H1 (cell line): ENCODE measurements around the gene ANKRD11. TPM values are rescaled to one million over a fixed set of nuclear protein-coding genes. Genes with fewer than 3 reads are reported as not detected.

Experiments used
- CTCF ChIA-PET: fragments of 300-600 bp; sonication (Branson Sonifier 250); formaldehyde crosslinking; loops from one replicate; lab custom pipeline; 2021; ENCODE audit not compliant: partially characterized antibody; lab: Charles Lee
- POLR2A ChIA-PET: fragments of 300-600 bp; sonication (Branson Sonifier 250); formaldehyde crosslinking; loops from one replicate; lab custom pipeline; 2021; ENCODE audit warnings: inconsistent platforms; ENCODE audit not compliant: partially characterized antibody; lab: Charles Lee
- DNase-seq, 2 experiments: peaks; one replicate each; pipeline versions ENCODE4 v3.0.0 to v3.0.0-alpha.2; 2010 to 2022; ENCODE audit warnings: low spot score in 2 of 2, low read depth in 1 of 2, mixed read lengths in 1 of 2
- FAIRE-seq: peaks from 2 replicates; lab custom pipeline; 2011; peaks lifted over from hg19 to GRCh38; lab: Jason Lieb, UNC
- H2AFZ ChIP-seq: 2 replicates; pipeline ENCODE4 v1.8.1; 2012; ENCODE audit warnings: low read length, inconsistent platforms
- H2AK5ac ChIP-seq: 2 replicates; pipeline ENCODE4 v1.6.1; 2013; ENCODE audit warnings: low read depth, low read length
- H2BK120ac ChIP-seq: replicated peaks from 2 replicates; pipeline ENCODE3; 2013; ENCODE audit warnings: low read depth, low read length, inconsistent platforms
- H2BK12ac ChIP-seq: 2 replicates; pipeline ENCODE4 v1.6.1; 2013; ENCODE audit warnings: low read depth, low read length
- H2BK15ac ChIP-seq: 2 replicates; pipeline ENCODE4 v1.6.1; 2013; ENCODE audit warnings: low read length
- H2BK20ac ChIP-seq: 2 replicates; pipeline ENCODE4 v1.6.1; 2013; ENCODE audit warnings: low read length
- H2BK5ac ChIP-seq: 2 replicates; pipeline ENCODE4 v1.6.1; 2013; ENCODE audit warnings: low read depth, low read length
- H3K14ac ChIP-seq: 2 replicates; pipeline ENCODE4 v1.6.1; 2013; ENCODE audit warnings: inconsistent platforms; ENCODE audit not compliant: insufficient read length
- H3K18ac ChIP-seq: 2 replicates; pipeline ENCODE4 v1.6.1; 2013; ENCODE audit warnings: low read length; ENCODE audit errors: extremely low read depth
- H3K23ac ChIP-seq: 2 replicates; pipeline ENCODE4 v1.6.1; 2013; ENCODE audit warnings: inconsistent platforms; ENCODE audit not compliant: insufficient read length
- H3K23me2 ChIP-seq: 2 replicates; pipeline ENCODE4 v1.6.1; 2013; ENCODE audit warnings: low read depth, low read length
- H3K27ac ChIP-seq: 2 replicates; pipeline ENCODE4 v1.6.1; 2011; ENCODE audit warnings: low read depth, low read length, inconsistent platforms
- H3K27me3 ChIP-seq, 4 experiments: replicated peaks in 1 of 4; 1 replicate in 1 of 4; 2 replicates in 3 of 4; pipeline versions ENCODE4 v1.6.1 to v1.8.1; 2011 to 2013; ENCODE audit warnings: low read length in 3 of 4, mild to moderate bottlenecking in 3 of 4, inconsistent platforms in 2 of 4, mixed read lengths in 2 of 4, moderate library complexity in 1 of 4; ENCODE audit not compliant: control insufficient read depth in 3 of 4, insufficient read depth in 3 of 4; ENCODE audit errors: extremely low read depth in 1 of 4
- H3K36me3 ChIP-seq, 4 experiments: 2 replicates each; pipeline versions ENCODE4 v1.6.1 to v1.8.1; 2011 to 2013; ENCODE audit warnings: mild to moderate bottlenecking in 4 of 4, low read length in 3 of 4, moderate library complexity in 2 of 4, control low read depth in 1 of 4, inconsistent platforms in 1 of 4; ENCODE audit not compliant: insufficient read depth in 4 of 4, control insufficient read depth in 2 of 4
- H3K4ac ChIP-seq: replicated peaks from 2 replicates; pipeline ENCODE3; 2013; ENCODE audit warnings: low read length, low read depth, mixed read lengths, inconsistent platforms; ENCODE audit not compliant: insufficient read length
- H3K4me1 ChIP-seq, 4 experiments: replicated peaks in 1 of 4; 1 replicate in 1 of 4; 2 replicates in 3 of 4; pipeline versions ENCODE4 v1.6.1 to v1.8.1; 2011 to 2013; ENCODE audit warnings: low read length in 3 of 4, inconsistent platforms in 2 of 4, mixed read lengths in 1 of 4; ENCODE audit not compliant: insufficient read depth in 4 of 4, control insufficient read depth in 3 of 4
- H3K4me2 ChIP-seq, 2 experiments: 2 replicates each; pipeline versions ENCODE4 v1.6.1 to v1.8.1; 2011 to 2013; ENCODE audit warnings: low read depth in 2 of 2, low read length in 2 of 2, control low read depth in 1 of 2, inconsistent platforms in 1 of 2, mild to moderate bottlenecking in 1 of 2; ENCODE audit not compliant: insufficient read depth in 1 of 2
- H3K4me3 ChIP-seq, 4 experiments: fragments of 200-600, 300-600 bp in 1 of 4; sonication (generic), shearing (Covaris generic), sonication (Bioruptor Twin) in 1 of 4; 2 replicates each; pipeline versions ENCODE4 v1.5.1 to v1.8.1; 2011 to 2016; ENCODE audit warnings: low read length in 4 of 4, low read depth in 3 of 4, control low read depth in 2 of 4, inconsistent platforms in 2 of 4, mild to moderate bottlenecking in 2 of 4, mixed read lengths in 1 of 4, moderate library complexity in 1 of 4; ENCODE audit not compliant: insufficient read depth in 2 of 4; ENCODE audit errors: extremely low read depth in 1 of 4
- H3K56ac ChIP-seq: replicated peaks from 2 replicates; pipeline ENCODE3; 2013; ENCODE audit warnings: low read depth, mild to moderate bottlenecking, mixed read lengths, low read length, inconsistent platforms; ENCODE audit not compliant: insufficient read length
- H3K79me1 ChIP-seq: 2 replicates; pipeline ENCODE4 v1.6.1; 2013; ENCODE audit warnings: low read depth, low read length, control low read depth
- H3K79me2 ChIP-seq, 2 experiments: 2 replicates each; pipeline versions ENCODE4 v1.6.1 to v1.8.1; 2012 to 2013; ENCODE audit warnings: low read length in 2 of 2, mild to moderate bottlenecking in 2 of 2, inconsistent platforms in 1 of 2; ENCODE audit not compliant: insufficient read depth in 2 of 2, control insufficient read depth in 1 of 2
- H3K9ac ChIP-seq, 4 experiments: replicated peaks in 1 of 4; 1 replicate in 1 of 4; 2 replicates in 3 of 4; pipeline versions ENCODE4 v1.6.1 to v1.8.1; 2011 to 2013; ENCODE audit warnings: low read depth in 3 of 4, low read length in 3 of 4, control low read depth in 2 of 4, mild to moderate bottlenecking in 2 of 4, moderate library complexity in 2 of 4, inconsistent platforms in 1 of 4; ENCODE audit errors: extremely low read depth in 1 of 4
- H3K9me3 ChIP-seq, 2 experiments: 2 replicates each; pipeline versions ENCODE4 v1.6.1 to v1.8.1; 2012 to 2013; ENCODE audit warnings: mild to moderate bottlenecking in 2 of 2, moderate library complexity in 2 of 2, control low read depth in 1 of 2, inconsistent platforms in 1 of 2, low read depth in 1 of 2, low read length in 1 of 2, mixed read lengths in 1 of 2; ENCODE audit not compliant: insufficient read depth in 2 of 2
- H4K20me1 ChIP-seq, 2 experiments: replicated peaks in 1 of 2; 2 replicates each; pipeline versions ENCODE3 to v1.8.1; 2011 to 2013; ENCODE audit warnings: inconsistent platforms in 2 of 2, low read length in 2 of 2, mild to moderate bottlenecking in 1 of 2; ENCODE audit not compliant: insufficient read depth in 2 of 2, control insufficient read depth in 1 of 2
- H4K5ac ChIP-seq: 2 replicates; pipeline ENCODE4 v1.6.1; 2013; ENCODE audit warnings: low read length, low read depth, mixed read lengths, inconsistent platforms; ENCODE audit not compliant: insufficient read length
- H4K8ac ChIP-seq: 2 replicates; pipeline ENCODE4 v1.8.0; 2013; ENCODE audit warnings: mild to moderate bottlenecking, moderate library complexity, low read length, inconsistent platforms; ENCODE audit not compliant: insufficient read depth; ENCODE audit errors: extremely low read depth
- H4K91ac ChIP-seq: replicated peaks from 2 replicates; pipeline ENCODE3; 2013; ENCODE audit warnings: low read length, mixed read lengths, inconsistent platforms; ENCODE audit not compliant: insufficient read length
- ATF3 ChIP-seq: IDR thresholded peaks from 2 replicates; pipeline ENCODE4 v1.6.1; 2011; ENCODE audit warnings: low read depth, mild to moderate bottlenecking, low read length; ENCODE audit not compliant: insufficient read depth
- GABPA ChIP-seq: IDR thresholded peaks from 2 replicates; pipeline ENCODE4 v1.6.1; 2011; ENCODE audit warnings: mild to moderate bottlenecking, low read length, moderate library complexity, borderline replicate concordance; ENCODE audit not compliant: insufficient read depth
- HDAC2 ChIP-seq, 2 experiments: fragments of 300-600 bp in 1 of 2; sonication (generic) in 1 of 2; IDR thresholded peaks; 2 replicates each; pipeline ENCODE4 v1.6.1; 2011 to 2012; ENCODE audit warnings: low read depth in 2 of 2, low read length in 2 of 2, mild to moderate bottlenecking in 2 of 2, moderate library complexity in 2 of 2, borderline replicate concordance in 1 of 2, inconsistent platforms in 1 of 2
- KDM1A ChIP-seq: fragments of 200-600, 300-600 bp; sonication (generic); IDR thresholded peaks from 2 replicates; pipeline ENCODE4 v1.7.1; 2016; ENCODE audit warnings: mild to moderate bottlenecking, low read length, borderline replicate concordance
- POU5F1 ChIP-seq: IDR thresholded peaks from 2 replicates; pipeline ENCODE4 v1.6.1; 2011; ENCODE audit warnings: low read depth, mild to moderate bottlenecking, low read length, moderate library complexity
- RBBP5 ChIP-seq: IDR thresholded peaks from 2 replicates; pipeline ENCODE4 v1.7.1; 2012; ENCODE audit warnings: low read depth, mild to moderate bottlenecking, inconsistent platforms, low read length, moderate library complexity, borderline replicate concordance
- RFX5 ChIP-seq: IDR thresholded peaks from 2 replicates; pipeline ENCODE4 v1.6.1; 2011; ENCODE audit warnings: low read depth, low read length, improper control_type of control experiment, borderline replicate concordance
- RNF2 ChIP-seq: fragments of 200-900, 300-1000 bp; sonication (generic); IDR thresholded peaks from 2 replicates; pipeline ENCODE4 v1.7.1; 2016; ENCODE audit warnings: borderline replicate concordance, low read depth, mild to moderate bottlenecking, antibody characterized with exemption, low read length; ENCODE audit not compliant: poor library complexity, severe bottlenecking; ENCODE audit errors: missing control alignments
- RXRA ChIP-seq: IDR thresholded peaks from 2 replicates; pipeline ENCODE4 v1.6.1; 2011; ENCODE audit warnings: low read depth, mild to moderate bottlenecking, low read length, moderate library complexity; ENCODE audit not compliant: insufficient read depth
- SIRT6 ChIP-seq: IDR thresholded peaks from one replicate; pipeline ENCODE4 v1.7.1; 2012; ENCODE audit warnings: low read length, inconsistent platforms
- SP1 ChIP-seq: IDR thresholded peaks from 2 replicates; pipeline ENCODE4 v1.6.1; 2011; ENCODE audit warnings: low read depth, low read length
- SP2 ChIP-seq: IDR thresholded peaks from 2 replicates; pipeline ENCODE4 v1.6.1; 2012; ENCODE audit warnings: mild to moderate bottlenecking, low read length, inconsistent platforms
- TAF1 ChIP-seq: IDR thresholded peaks from 2 replicates; pipeline ENCODE4 v1.6.1; 2011; ENCODE audit warnings: mild to moderate bottlenecking, low read depth, low read length
- WGBS, 2 experiments: shearing (Covaris generic) in 1 of 2; methylation state at CpG; one replicate each; pipeline versions ENCODE4 v1.1.6 to v1.1.7; 2013 to 2015; ENCODE audit warnings: low lambda C conversion rate in 2 of 2, mixed read lengths in 2 of 2, inconsistent platforms in 1 of 2, low coverage in 1 of 2, missing lambda C conversion rate in 1 of 2; ENCODE audit not compliant: insufficient replicate concordance in 2 of 2, insufficient coverage in 1 of 2, insufficient read length in 1 of 2; ENCODE audit errors: extremely low coverage in 1 of 2, missing lambda C conversion rate in 1 of 2; 5-methylcytosine and 5-hydroxymethylcytosine counted together
- polyA plus RNA-seq, 7 experiments: library from polyadenylated mRNA; depleted of rRNA in 3 of 7; stranded (reverse) in 5 of 7; unstranded in 2 of 7; fragments of >200 nt in 5 of 7; fragments of 200-250 nt in 2 of 7; gene quantifications; 1 replicate in 5 of 7; 2 replicates in 1 of 7; 4 replicates in 1 of 7; pipeline versions ENCODE4 v1.2.1 to v1.2.3, GENCODE V29; 2011 to 2013; ENCODE audit warnings: missing spikeins in 2 of 7, mixed read lengths in 2 of 7
- total RNA-seq: library from RNA; stranded (reverse); fragmentation: NEBNext Ultra II Directional; extraction: Animal tissue kit (Norgen Biotek cat#: 25700); gene quantifications from 2 replicates; pipeline ENCODE4 v1.2.1, GENCODE V29; 2021

Gene ANKRD11
- total and polyA plus RNA-seq, 2 of the 8 experiments (the other 6 are each of a cell fraction or from before 2014, with no cell fraction given), result 46.5 to 142 TPM

- H3K4me1 ChIP-seq, result peaks cover under 1 to 14% (median 8%) of the 10 kb centered on the region in 4 experiments; a peak in 6 of 7 replicates
- peaks cover 52% of the 10 kb centered on the region in 2 experiments for H4K20me1 ChIP-seq
- no peak overlapping the region for H3K4me3 ChIP-seq
- DNase-seq (no peak), FAIRE-seq (no peak)
- H2BK5ac ChIP-seq, result no peak overlapping the region
- H2BK15ac ChIP-seq, result no peak overlapping the region
- H4K5ac ChIP-seq, result no peak overlapping the region
- H3K56ac ChIP-seq, result no peak overlapping the region
- CTCF ChIA-PET, result interaction anchor here (1.1 to 1.6 kb wide), 6 partner anchors 8 to 53 kb away, joined by 3 to 8 read pairs (median 3); no protein-coding TSS in a partner anchor
- H2AK5ac ChIP-seq, result no peak overlapping the region
- H3K9ac ChIP-seq, result no peak overlapping the region
- peaks cover 26% of the 10 kb centered on the region for H3K79me1 ChIP-seq
- H3K23ac ChIP-seq, result no peak overlapping the region
- no peak overlapping the region for H3K27ac ChIP-seq
- H4K8ac ChIP-seq, result no peak overlapping the region
- no peak overlapping the region for H4K91ac ChIP-seq
- H3K9me3 ChIP-seq, result no peaks in the 10 kb centered on the region
- H3K27me3 ChIP-seq, result no peaks in the 10 kb centered on the region
- no peak overlapping the region for H3K18ac ChIP-seq
- peaks cover 60 to 98% of the 10 kb centered on the region in 2 experiments for H3K79me2 ChIP-seq
- no peak overlapping the region for H3K4ac ChIP-seq
- H3K4me2 ChIP-seq, result no peak overlapping the region
- POLR2A ChIA-PET, result interaction anchor here (1.1 to 3.2 kb wide), 3 partner anchors 15 to 71 kb away, joined by 3 to 11 read pairs (median 5); no protein-coding TSS in a partner anchor
- no peak overlapping the region for H2BK12ac ChIP-seq
- WGBS, 2 experiments, result 84% methylated on average over 7 of the region's 7 CpGs; no CpG with 5 or more reads in 1 of the 2 experiments
- no peaks in the 10 kb centered on the region for H3K23me2 ChIP-seq
- H2AFZ ChIP-seq, result no peak overlapping the region
- H3K36me3 ChIP-seq, result peaks cover 0 to 3% (median 0%) of the 10 kb centered on the region in 4 experiments; a peak in 1 of 8 replicates
- H3K14ac ChIP-seq, result no peak overlapping the region
- H2BK120ac ChIP-seq, result no peak overlapping the region
- H2BK20ac ChIP-seq, result no peak overlapping the region
- TF ChIP-seq SP2 (no peak), ATF3 (no peak), RFX5 (no peak), GABPA (no peak), SP1 (no peak), HDAC2 (IDR thresholded peaks at IDR 0.05; ENCODE audit: borderline replicate concordance in 1 of 2, low read depth in 2 of 2, low read length in 2 of 2) (no peak), TAF1 (no peak), KDM1A (no peak), RBBP5 (no peak), RNF2 (no peak), RXRA (no peak), SIRT6 (no peak), POU5F1 (no peak)
Measured at GRCh38 chr16:89418352-89418751, 72.0 kb downstream of the ANKRD11 start.
